HS-27A (cell line): ENCODE results near the gene KRTAP22-2.

ENCODE experiments used
- DNase-seq: peaks from one replicate; pipeline ENCODE4 v3.0.0-alpha.2; 2012; ENCODE audit warnings: low read depth, missing footprints

Gene KRTAP22-2

GRCh38 chr21:30590297-30590696 lies at the start of gene KRTAP22-2:
TSS of gene KRTAP22-2 (minus strand) at chr21:30590397.
- no peak for DNase-seq

GRCh38 chr21:30638686-30639085 lies 48.5 kb upstream of the KRTAP22-2 start:
- no peak for DNase-seq

GRCh38 chr21:30634906-30635305 lies 44.7 kb upstream of the KRTAP22-2 start, which contains the start of gene KRTAP20-2:
TSS of gene KRTAP20-2 (plus strand) at chr21:30635206. CDS start at chr21:30635264, 58 bp downstream.
- no peak for DNase-seq

GRCh38 chr21:30629200-30629599 lies 39.0 kb upstream of the KRTAP22-2 start:
- no peak for DNase-seq

- DNase-seq = no peak
Measured at GRCh38 chr21:30628109-30628508, 37.9 kb upstream of the KRTAP22-2 start.

GRCh38 chr21:30625449-30626165 lies 35.4 kb upstream of the KRTAP22-2 start:
- no peak for DNase-seq

GRCh38 chr21:30623362-30623761 lies 33.2 kb upstream of the KRTAP22-2 start:
- no peak for DNase-seq

GRCh38 chr21:30620522-30620921 lies 30.3 kb upstream of the KRTAP22-2 start, which contains the start of gene KRTAP20-4:
TSS of gene KRTAP20-4 (plus strand) at chr21:30620627.
- DNase-seq = no peak

- no peak for DNase-seq
Measured at GRCh38 chr21:30620080-30620479, 29.9 kb upstream of the KRTAP22-2 start.

GRCh38 chr21:30616125-30616524 lies 25.9 kb upstream of the KRTAP22-2 start, which contains the start of gene KRTAP20-1:
TSS of gene KRTAP20-1 (plus strand) at chr21:30616425. CDS start at chr21:30616455, 30 bp downstream.
- no peak for DNase-seq

GRCh38 chr21:30615199-30615598 lies 25.0 kb upstream of the KRTAP22-2 start:
- DNase-seq = no peak

GRCh38 chr21:30613836-30614235 lies 23.6 kb upstream of the KRTAP22-2 start, which contains the start of gene KRTAP6-1:
TSS of gene KRTAP6-1 (minus strand) at chr21:30613930. CDS start at chr21:30613904, 26 bp downstream.
- DNase-seq = no peak

GRCh38 chr21:30612132-30612531 lies 21.9 kb upstream of the KRTAP22-2 start:
- no peak for DNase-seq

GRCh38 chr21:30605968-30606367 lies 15.8 kb upstream of the KRTAP22-2 start:
- DNase-seq = no peak

- no peak for DNase-seq
Measured at GRCh38 chr21:30600787-30601186, 10.6 kb upstream of the KRTAP22-2 start, which contains the start of gene KRTAP22-1. TSS of gene KRTAP22-1 (plus strand) at chr21:30601087.

GRCh38 chr21:30598802-30599201 lies 8.6 kb upstream of the KRTAP22-2 start, which contains the start of gene KRTAP6-2:
TSS of gene KRTAP6-2 (minus strand) at chr21:30598902. CDS start at chr21:30598874, 28 bp downstream.
- no peak for DNase-seq

GRCh38 chr21:30592140-30592539 lies 1.9 kb upstream of the KRTAP22-2 start, which contains the start of gene KRTAP6-3:
TSS of gene KRTAP6-3 (plus strand) at chr21:30592440. CDS start at chr21:30592446, 6 bp downstream.
- DNase-seq = no peak

GRCh38 chr21:30582870-30583269 lies 7.3 kb downstream of the KRTAP22-2 start:
- DNase-seq = no peak

GRCh38 chr21:30580132-30580531 lies 10.1 kb downstream of the KRTAP22-2 start:
- DNase-seq = no peak

GRCh38 chr21:30579346-30579745 lies 10.9 kb downstream of the KRTAP22-2 start:
- no peak for DNase-seq

GRCh38 chr21:30577766-30578165 lies 12.4 kb downstream of the KRTAP22-2 start:
- no peak for DNase-seq

GRCh38 chr21:30567617-30568016 lies 22.6 kb downstream of the KRTAP22-2 start:
- DNase-seq = no peak

GRCh38 chr21:30563630-30564029 lies 26.6 kb downstream of the KRTAP22-2 start:
- no peak for DNase-seq
